ENCODE data around the gene PRDM16. TPM values are rescaled to one million over a fixed set of nuclear protein-coding genes. Genes with fewer than 3 reads are reported as not detected.

PRDM16 gene
- total RNA-seq, 4 donors from 2014 or later: 0.41 to 0.95 TPM; not detected in 2

DNA sequence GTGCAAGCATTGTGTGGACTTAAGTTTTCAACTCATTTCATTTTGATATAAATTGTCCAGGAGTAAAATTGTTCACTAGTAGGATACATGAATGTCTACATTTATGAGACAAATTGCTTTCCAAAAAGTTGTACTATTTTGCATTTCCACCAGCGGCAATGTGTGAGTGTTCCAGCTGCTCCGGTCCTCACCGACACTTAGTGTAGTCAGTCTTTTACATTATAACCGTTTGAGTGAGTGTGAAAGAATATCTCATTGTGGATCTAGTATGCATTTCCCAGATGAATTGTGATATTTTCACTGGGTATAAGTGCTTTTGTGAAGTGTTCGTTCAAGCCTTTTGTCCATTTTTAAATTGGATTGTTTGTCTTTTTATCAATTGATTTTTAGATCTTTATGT, 274.0 kb downstream of the PRDM16 start:
- TF ChIP-seq CTCF (IDR thresholded peaks at IDR 0.05) (no peak), EP300 (IDR thresholded peaks at IDR 0.05; ENCODE audit: low read depth) (no peak), POLR2AphosphoS5 (IDR thresholded peaks at IDR 0.05) (no peak), POLR2A (IDR thresholded peaks at IDR 0.05) (no peak)
- Histone ChIP-seq H3K9me3 (peaks cover 15 to 18% of the 10 kb centered on the region in 2 donors), H3K36me3 (no peaks in the 10 kb centered on the region), H3K27me3 (no peaks in the 10 kb centered on the region), H3K27ac (no peak overlapping the region), H3K4me3 (no peak overlapping the region), H3K4me1 (no peaks in the 10 kb centered on the region)
- intact Hi-C loops (cut with DNase I; ENCODE audit: low total_unique reads) (no loop called here), in situ Hi-C loops (cut with MboI; ENCODE audit: low pct_ligation_motif_present in 1 of 4, low pct_unique_long_range_greater_than_20kb in 1 of 4, low sequenced_read_pairs in 3 of 4) (no loop called here)
- 79% methylated on average over 4 to 5 of the region's 5 CpGs for WGBS, 2 donors (ENCODE audit: low coverage in 1 of 2)
- no peak for DNase-seq

DNA sequence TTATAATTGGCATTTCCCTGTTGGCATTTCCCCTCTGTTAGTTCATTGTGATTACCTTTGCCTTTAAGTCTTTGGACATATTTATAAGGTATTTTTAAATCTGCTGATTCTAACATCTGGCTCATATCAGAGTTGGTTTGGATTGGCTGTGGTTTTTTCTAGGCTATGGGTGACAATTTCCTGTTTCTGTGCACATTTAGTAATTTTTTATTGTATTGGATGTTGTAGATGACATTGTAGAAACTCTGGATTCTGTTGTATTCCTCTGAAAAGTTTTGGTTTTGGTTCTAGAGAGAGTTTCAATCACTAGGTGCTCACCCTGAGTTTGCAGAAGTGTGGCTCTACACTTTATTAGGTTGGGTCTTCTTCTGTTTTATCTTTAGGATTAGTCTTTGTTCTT, 275.4 kb downstream of the PRDM16 start:
- Histone ChIP-seq H3K4me3 (no peak overlapping the region), H3K27me3 (no peaks in the 10 kb centered on the region), H3K36me3 (no peaks in the 10 kb centered on the region), H3K4me1 (no peaks in the 10 kb centered on the region), H3K9me3 (peaks cover 15 to 18% of the 10 kb centered on the region in 2 donors), H3K27ac (no peak overlapping the region)
- intact Hi-C loops (cut with DNase I; ENCODE audit: low total_unique reads): no loop called here
- TF ChIP-seq EP300 (IDR thresholded peaks at IDR 0.05; ENCODE audit: low read depth) (no peak), CTCF (IDR thresholded peaks at IDR 0.05) (no peak), POLR2A (IDR thresholded peaks at IDR 0.05) (no peak), POLR2AphosphoS5 (IDR thresholded peaks at IDR 0.05) (no peak)
- no peak for DNase-seq
- in situ Hi-C loops (cut with MboI; ENCODE audit: low pct_ligation_motif_present in 1 of 4, low pct_unique_long_range_greater_than_20kb in 1 of 4, low sequenced_read_pairs in 3 of 4): no loop called here

- Histone ChIP-seq H3K4me1 (peaks cover 0 to 8% (median 0%) of the 10 kb centered on the region in 4 donors), H3K4me3 (no peak overlapping the region), H3K27ac (no peak overlapping the region), H3K9me3 (peaks cover 15 to 18% of the 10 kb centered on the region in 2 donors), H3K27me3 (no peaks in the 10 kb centered on the region), H3K36me3 (no peaks in the 10 kb centered on the region)
- DNase-seq: no peak
- TF ChIP-seq POLR2AphosphoS5 (IDR thresholded peaks at IDR 0.05): no peak
- no peak for TF ChIP-seq POLR2A (IDR thresholded peaks at IDR 0.05)
- TF ChIP-seq CTCF (IDR thresholded peaks at IDR 0.05): no peak
- TF ChIP-seq EP300 (IDR thresholded peaks at IDR 0.05; ENCODE audit: low read depth): no peak
- intact Hi-C loops (cut with DNase I; ENCODE audit: low total_unique reads) (no loop called here), in situ Hi-C loops (cut with MboI; ENCODE audit: low pct_ligation_motif_present in 1 of 4, low pct_unique_long_range_greater_than_20kb in 1 of 4, low sequenced_read_pairs in 3 of 4) (no loop called here)
- WGBS, 2 donors (ENCODE audit: low coverage in 1 of 2): 64% methylated on average over 7 of the region's 10 CpGs; no CpG with 5 or more reads in 1 of the 2 donors
Observed at GRCh38 chr1:3345792-3346191, 276.8 kb downstream of the PRDM16 start.

DNA sequence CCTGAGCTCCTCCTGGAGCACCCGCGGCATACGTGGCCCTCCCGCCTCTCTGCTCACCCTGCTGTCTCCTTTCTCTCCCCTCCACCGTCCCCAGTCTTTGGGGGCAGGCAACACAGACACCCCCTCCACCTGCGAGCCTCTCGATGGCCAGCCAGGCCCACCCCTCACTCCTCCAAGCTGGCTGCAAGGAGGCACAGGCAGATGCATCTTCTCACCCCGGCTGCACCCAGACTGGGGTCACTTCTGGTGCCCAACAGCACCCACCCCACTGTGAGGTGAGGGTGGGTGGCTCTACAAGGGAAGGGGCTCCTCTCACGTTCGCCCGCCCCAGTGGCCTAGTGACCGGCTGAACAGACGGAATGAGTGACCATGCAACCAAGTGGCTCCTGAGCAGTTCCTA, 277.5 kb downstream of the PRDM16 start:
- Histone ChIP-seq H3K9me3 (peaks cover 15 to 18% of the 10 kb centered on the region in 2 donors), H3K4me3 (no peak overlapping the region), H3K27ac (no peak overlapping the region), H3K36me3 (no peaks in the 10 kb centered on the region), H3K4me1 (peaks cover 0 to 13% (median 2%) of the 10 kb centered on the region in 4 donors), H3K27me3 (no peaks in the 10 kb centered on the region)
- intact Hi-C loops (cut with DNase I; ENCODE audit: low total_unique reads) (no loop called here), in situ Hi-C loops (cut with MboI; ENCODE audit: low pct_ligation_motif_present in 1 of 4, low pct_unique_long_range_greater_than_20kb in 1 of 4, low sequenced_read_pairs in 3 of 4) (no loop called here)
- TF ChIP-seq POLR2A (IDR thresholded peaks at IDR 0.05) (no peak), CTCF (IDR thresholded peaks at IDR 0.05) (no peak), POLR2AphosphoS5 (IDR thresholded peaks at IDR 0.05) (no peak), EP300 (IDR thresholded peaks at IDR 0.05; ENCODE audit: low read depth) (no peak)
- 92 to 94% methylated on average over 3 to 13 of the region's 13 CpGs for WGBS, 2 donors (ENCODE audit: low coverage in 1 of 2)
- DNase-seq: no peak
